ENCODE measurements around the gene TOM1.

Gene TOM1

GRCh38 chr22:35392357-35392756, 92.7 kb downstream of the TOM1 start:
- no peak for TF ChIP-seq SIN3A (IDR thresholded peaks at IDR 0.05; ENCODE audit: borderline replicate concordance, insufficient read depth, low read length)
- no peak for TF ChIP-seq REST (IDR thresholded peaks at IDR 0.05; ENCODE audit: insufficient read depth in 1 of 2, low read depth in 2 of 2, low read length in 2 of 2)
- no peak for TF ChIP-seq FOXP2 (optimal IDR thresholded peaks at IDR 0.05; ENCODE audit: borderline replicate concordance, extremely low read depth, extremely low read length, insufficient read depth)
- no peak for TF ChIP-seq POLR2AphosphoS5 (IDR thresholded peaks at IDR 0.05; ENCODE audit: low read depth, low read length)
- TF ChIP-seq TAF1 (IDR thresholded peaks at IDR 0.05; ENCODE audit: borderline replicate concordance, insufficient read depth, low read length), result no peak

- TF ChIP-seq TAF1 (IDR thresholded peaks at IDR 0.05; ENCODE audit: borderline replicate concordance, insufficient read depth, low read length), result no peak
- no peak for TF ChIP-seq FOXP2 (optimal IDR thresholded peaks at IDR 0.05; ENCODE audit: borderline replicate concordance, extremely low read depth, extremely low read length, insufficient read depth)
Measured at GRCh38 chr22:35393116-35394010, 93.7 kb downstream of the TOM1 start.

- TF ChIP-seq FOXP2 (optimal IDR thresholded peaks at IDR 0.05; ENCODE audit: borderline replicate concordance, extremely low read depth, extremely low read length, insufficient read depth) (no peak), POLR2AphosphoS5 (IDR thresholded peaks at IDR 0.05; ENCODE audit: low read depth, low read length) (no peak), SIN3A (IDR thresholded peaks at IDR 0.05; ENCODE audit: borderline replicate concordance, insufficient read depth, low read length) (no peak), TAF1 (IDR thresholded peaks at IDR 0.05; ENCODE audit: borderline replicate concordance, insufficient read depth, low read length) (no peak), REST (IDR thresholded peaks at IDR 0.05; ENCODE audit: insufficient read depth in 1 of 2, low read depth in 2 of 2, low read length in 2 of 2) (no peak)
Measured at GRCh38 chr22:35394011-35394312, 94.3 kb downstream of the TOM1 start.

GRCh38 chr22:35394810-35395563, 95.3 kb downstream of the TOM1 start:
- no peak for TF ChIP-seq FOXP2 (optimal IDR thresholded peaks at IDR 0.05; ENCODE audit: borderline replicate concordance, extremely low read depth, extremely low read length, insufficient read depth)
- TF ChIP-seq POLR2AphosphoS5 (IDR thresholded peaks at IDR 0.05; ENCODE audit: low read depth, low read length), result no peak
- no peak for TF ChIP-seq TAF1 (IDR thresholded peaks at IDR 0.05; ENCODE audit: borderline replicate concordance, insufficient read depth, low read length)
- TF ChIP-seq REST (IDR thresholded peaks at IDR 0.05; ENCODE audit: insufficient read depth in 1 of 2, low read depth in 2 of 2, low read length in 2 of 2), result no peak
- TF ChIP-seq SIN3A (IDR thresholded peaks at IDR 0.05; ENCODE audit: borderline replicate concordance, insufficient read depth, low read length), result no peak

- TF ChIP-seq TAF1 (IDR thresholded peaks at IDR 0.05; ENCODE audit: borderline replicate concordance, insufficient read depth, low read length) (no peak), REST (IDR thresholded peaks at IDR 0.05; ENCODE audit: insufficient read depth in 1 of 2, low read depth in 2 of 2, low read length in 2 of 2) (no peak), FOXP2 (optimal IDR thresholded peaks at IDR 0.05; ENCODE audit: borderline replicate concordance, extremely low read depth, extremely low read length, insufficient read depth) (no peak), POLR2AphosphoS5 (IDR thresholded peaks at IDR 0.05; ENCODE audit: low read depth, low read length) (no peak), SIN3A (IDR thresholded peaks at IDR 0.05; ENCODE audit: borderline replicate concordance, insufficient read depth, low read length) (no peak)
Measured at GRCh38 chr22:35397095-35397904, 97.6 kb downstream of the TOM1 start.

Measured in PFSK-1 (cell line).